MCF 10A (cell line): Measurements from ENCODE around the gene AUTS2. TPM values are rescaled to one million over a fixed set of nuclear protein-coding genes. Genes with fewer than 3 reads are reported as not detected.

Source experiments
- BruUV-seq: library from RNA; stranded (reverse); fragments of 400-500 nt; replicated peaks from 2 replicates; lab custom pipeline; 2021; lab: Mats Ljungman, UMichigan
- CTCF ChIA-PET: fragments of 300-600 bp; sonication (Branson Sonifier 250); formaldehyde crosslinking; extraction: SDS; loops from one replicate; lab custom pipeline; 2021; ENCODE audit warnings: antibody characterized with exemption, inconsistent platforms; lab: Yijun Ruan, JAX
- POLR2A ChIA-PET: fragments of 300-600, 350-650 bp; sonication (Branson Sonifier 250); formaldehyde crosslinking; extraction: SDS; loops from one replicate; lab custom pipeline; 2020; ENCODE audit warnings: antibody characterized with exemption, inconsistent platforms; lab: Yijun Ruan, JAX
- DNase-seq: peaks from one replicate; pipeline ENCODE4 v3.0.0-alpha.2; 2018; ENCODE audit not compliant: unreplicated experiment
- H3K27ac Mint-ChIP-seq: one replicate; pipeline ENCODE4 v1.8.0; 2022; ENCODE audit warnings: mild to moderate bottlenecking, low read depth, mixed read lengths; ENCODE audit not compliant: unreplicated experiment
- H3K27me3 Mint-ChIP-seq: one replicate; pipeline ENCODE4 v1.8.0; 2022; ENCODE audit warnings: mixed read lengths; ENCODE audit not compliant: insufficient read depth, unreplicated experiment
- H3K36me3 Mint-ChIP-seq: one replicate; pipeline ENCODE4 v1.8.0; 2022; ENCODE audit warnings: mild to moderate bottlenecking, moderate library complexity, mixed read lengths; ENCODE audit not compliant: insufficient read depth, unreplicated experiment
- H3K4me1 Mint-ChIP-seq: one replicate; pipeline ENCODE4 v1.8.0; 2022; ENCODE audit warnings: mixed read lengths; ENCODE audit not compliant: insufficient read depth, unreplicated experiment
- H3K4me3 Mint-ChIP-seq: one replicate; pipeline ENCODE4 v1.8.0; 2022; ENCODE audit warnings: mild to moderate bottlenecking, moderate library complexity, mixed read lengths; ENCODE audit not compliant: unreplicated experiment
- H3K9me3 Mint-ChIP-seq: one replicate; pipeline ENCODE4 v1.8.0; 2022; ENCODE audit warnings: mixed read lengths; ENCODE audit not compliant: unreplicated experiment
- intact Hi-C: fragments of 100-400 bp; cut with micrococcal nuclease; formaldehyde crosslinking; loops from 2 replicates; pipeline ENCODE4 v1.14.1; 2022
- total RNA-seq: library from RNA; stranded (reverse); gene quantifications from 2 replicates; pipeline ENCODE4 v1.2.3, GENCODE V29; 2022
- TF ChIP-seq, protein P1 (sequence below): fragments of 200-600 bp; IDR thresholded peaks from one replicate; pipeline ENCODE4 v1.8.0; 2022; ENCODE audit warnings: antibody characterized with exemption, mild to moderate bottlenecking; ENCODE audit not compliant: unreplicated experiment

The AUTS2 gene
- total RNA-seq, 1 experiment from 2014 or later: 1.3 TPM

GRCh38 chr7:70714506-70715038 is 1116.3 kb downstream of the AUTS2 start:
- TF ChIP-seq, protein P1, sequence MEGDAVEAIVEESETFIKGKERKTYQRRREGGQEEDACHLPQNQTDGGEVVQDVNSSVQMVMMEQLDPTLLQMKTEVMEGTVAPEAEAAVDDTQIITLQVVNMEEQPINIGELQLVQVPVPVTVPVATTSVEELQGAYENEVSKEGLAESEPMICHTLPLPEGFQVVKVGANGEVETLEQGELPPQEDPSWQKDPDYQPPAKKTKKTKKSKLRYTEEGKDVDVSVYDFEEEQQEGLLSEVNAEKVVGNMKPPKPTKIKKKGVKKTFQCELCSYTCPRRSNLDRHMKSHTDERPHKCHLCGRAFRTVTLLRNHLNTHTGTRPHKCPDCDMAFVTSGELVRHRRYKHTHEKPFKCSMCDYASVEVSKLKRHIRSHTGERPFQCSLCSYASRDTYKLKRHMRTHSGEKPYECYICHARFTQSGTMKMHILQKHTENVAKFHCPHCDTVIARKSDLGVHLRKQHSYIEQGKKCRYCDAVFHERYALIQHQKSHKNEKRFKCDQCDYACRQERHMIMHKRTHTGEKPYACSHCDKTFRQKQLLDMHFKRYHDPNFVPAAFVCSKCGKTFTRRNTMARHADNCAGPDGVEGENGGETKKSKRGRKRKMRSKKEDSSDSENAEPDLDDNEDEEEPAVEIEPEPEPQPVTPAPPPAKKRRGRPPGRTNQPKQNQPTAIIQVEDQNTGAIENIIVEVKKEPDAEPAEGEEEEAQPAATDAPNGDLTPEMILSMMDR: no peak
- DNase-seq: no peak
- H3K27me3 Mint-ChIP-seq: no peaks in the 10 kb centered on the region
- no TSS peak for BruUV-seq
- no peaks in the 10 kb centered on the region for H3K36me3 Mint-ChIP-seq
- POLR2A ChIA-PET: no interaction called here
- intact Hi-C loops: no loop called here
- H3K9me3 Mint-ChIP-seq: no peaks in the 10 kb centered on the region
- no peak overlapping the region for H3K27ac Mint-ChIP-seq
- CTCF ChIA-PET: interaction anchor here (1.7 kb wide), 1 partner anchor 16 kb away, joined by 7 read pairs; no protein-coding TSS in a partner anchor
- H3K4me3 Mint-ChIP-seq: no peak overlapping the region
- peaks cover 5% of the 10 kb centered on the region for H3K4me1 Mint-ChIP-seq

DNA sequence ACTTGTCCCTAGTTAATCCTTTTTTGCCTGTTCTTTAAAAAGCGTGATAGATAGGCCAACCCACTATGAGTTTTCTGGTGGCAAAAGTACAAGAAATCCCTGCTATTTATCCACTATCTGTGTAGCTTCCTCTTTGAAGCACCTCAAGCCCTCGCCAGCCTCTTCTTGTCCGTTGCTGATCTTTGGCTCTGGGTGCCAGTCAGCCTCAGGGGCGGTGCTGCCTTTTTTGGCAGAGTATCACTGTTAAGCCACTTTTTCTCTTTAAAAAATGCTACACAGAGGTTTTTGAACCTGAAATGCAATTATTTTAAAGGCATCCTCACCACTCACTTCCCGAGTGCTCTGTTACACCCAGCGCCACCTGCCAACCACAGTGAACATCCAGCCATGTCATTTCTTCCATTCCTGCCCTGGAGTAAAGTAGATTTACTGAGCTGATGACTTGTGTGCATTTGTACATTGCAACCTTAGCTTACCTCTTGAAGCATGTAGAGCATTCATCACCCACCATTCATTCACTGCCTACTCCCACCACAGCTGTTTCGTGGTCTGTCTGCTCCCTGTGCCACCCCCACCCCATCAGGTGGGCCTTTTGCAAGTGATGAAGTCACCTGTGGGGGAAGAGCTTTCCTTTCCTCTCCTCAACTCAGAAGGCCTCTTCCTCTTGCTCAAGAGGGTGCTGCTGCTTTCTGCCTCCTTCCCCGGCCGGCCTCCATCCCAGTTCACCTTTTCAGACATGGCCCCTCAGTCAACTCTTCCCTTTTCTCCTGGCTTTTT is 1119.5 kb downstream of the AUTS2 start:
- no peaks in the 10 kb centered on the region for H3K4me1 Mint-ChIP-seq
- CTCF ChIA-PET: interaction anchor here (0.6 kb wide), 1 partner anchor 321 kb away, joined by 4 read pairs; no protein-coding TSS in a partner anchor
- BruUV-seq: no TSS peak
- H3K9me3 Mint-ChIP-seq: no peaks in the 10 kb centered on the region
- no peak for DNase-seq
- H3K27me3 Mint-ChIP-seq: no peaks in the 10 kb centered on the region
- POLR2A ChIA-PET: interaction anchor here (0.6 kb wide), 2 partner anchors 22 to 702 kb away, joined by 3 read pairs; no protein-coding TSS in a partner anchor
- H3K4me3 Mint-ChIP-seq: no peak overlapping the region
- H3K27ac Mint-ChIP-seq: no peak overlapping the region
- intact Hi-C loops: no loop called here
- TF ChIP-seq, protein P1: no peak
- H3K36me3 Mint-ChIP-seq: no peaks in the 10 kb centered on the region

GRCh38 chr7:70719125-70719524 is 1120.8 kb downstream of the AUTS2 start:
- no peaks in the 10 kb centered on the region for H3K36me3 Mint-ChIP-seq
- H3K27me3 Mint-ChIP-seq: no peaks in the 10 kb centered on the region
- no peak overlapping the region for H3K4me3 Mint-ChIP-seq
- DNase-seq: no peak
- no peaks in the 10 kb centered on the region for H3K9me3 Mint-ChIP-seq
- BruUV-seq: no TSS peak
- CTCF ChIA-PET: no interaction called here
- H3K4me1 Mint-ChIP-seq: no peaks in the 10 kb centered on the region
- POLR2A ChIA-PET: no interaction called here
- TF ChIP-seq, protein P1: no peak
- no peak overlapping the region for H3K27ac Mint-ChIP-seq
- intact Hi-C loops: no loop called here

DNA sequence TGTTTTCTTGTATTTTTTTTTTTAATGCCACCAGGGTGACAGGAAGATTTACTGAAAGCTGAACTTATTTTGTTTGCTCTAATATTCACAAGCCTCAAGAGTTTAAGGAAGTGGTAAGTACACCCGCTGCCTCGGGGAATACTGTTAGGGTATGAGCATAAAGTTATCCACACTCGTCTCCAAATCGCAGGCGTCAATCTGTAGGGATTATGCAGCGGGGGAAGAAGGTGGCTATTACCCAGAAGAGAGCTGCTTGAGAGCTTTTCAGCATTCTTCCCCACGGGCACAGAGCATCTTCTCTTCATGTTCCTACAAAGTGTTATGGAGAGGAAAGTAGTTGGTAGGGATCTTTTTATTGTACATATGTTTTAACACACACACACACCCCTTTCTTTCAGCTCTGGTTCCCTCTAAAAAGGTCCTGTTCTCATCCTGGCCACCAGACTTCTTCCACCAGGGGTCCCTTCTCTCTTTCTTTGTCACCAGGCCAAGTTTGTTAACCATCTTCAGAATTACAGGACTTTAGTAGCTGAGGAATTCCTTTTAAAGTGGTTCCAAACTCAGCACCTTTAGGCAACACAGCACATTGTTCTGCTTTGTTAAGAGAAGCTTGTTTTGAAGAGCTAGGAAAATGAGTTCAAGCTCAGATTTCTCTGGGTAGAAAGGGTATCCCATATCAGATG is 1122.1 kb downstream of the AUTS2 start:
- Mint-ChIP-seq H3K9me3 (no peaks in the 10 kb centered on the region), H3K4me3 (no peak overlapping the region), H3K36me3 (no peaks in the 10 kb centered on the region), H3K27ac (no peak overlapping the region), H3K27me3 (no peaks in the 10 kb centered on the region), H3K4me1 (no peaks in the 10 kb centered on the region)
- no peak for DNase-seq
- CTCF ChIA-PET: no interaction called here
- TF ChIP-seq, protein P1: no peak
- POLR2A ChIA-PET: no interaction called here
- intact Hi-C loops: no loop called here
- BruUV-seq: no TSS peak
